Activated T-cell treated with anti-CD3 and anti-CD28 coated beads, Interleukin-2, amount 50 U/mL, for 24 hours (primary cell): ENCODE results near the gene IER5L.

Source experiments
- DNase-seq: peaks from one replicate; pipeline ENCODE4 v3.0.0-alpha.2; 2020
- H3K27ac Mint-ChIP-seq: 2 replicates; pipeline ENCODE4 v1.8.0; 2020; ENCODE audit warnings: mild to moderate bottlenecking, mixed read lengths
- H3K27me3 Mint-ChIP-seq: 2 replicates; pipeline ENCODE4 v1.8.0; 2020; ENCODE audit warnings: mixed read lengths
- H3K36me3 Mint-ChIP-seq: 2 replicates; pipeline ENCODE4 v1.8.0; 2020; ENCODE audit warnings: low read depth, mixed read lengths
- H3K4me1 Mint-ChIP-seq: 2 replicates; pipeline ENCODE4 v1.8.0; 2020; ENCODE audit warnings: low read depth, mixed read lengths
- H3K4me3 Mint-ChIP-seq: 2 replicates; pipeline ENCODE4 v1.8.0; 2020; ENCODE audit warnings: mild to moderate bottlenecking, moderate library complexity, mixed read lengths
- H3K9me3 Mint-ChIP-seq: 2 replicates; pipeline ENCODE4 v1.8.0; 2020; ENCODE audit warnings: mixed read lengths

The IER5L gene

GRCh38 chr9:129181246-129181645 is 3.2 kb upstream of the IER5L start:
- Mint-ChIP-seq H3K9me3 (no peaks in the 10 kb centered on the region), H3K4me3 (no peak overlapping the region), H3K27ac (no peak overlapping the region), H3K4me1 (peaks cover 11% of the 10 kb centered on the region), H3K27me3 (peaks cover 4% of the 10 kb centered on the region), H3K36me3 (no peaks in the 10 kb centered on the region)
- DNase-seq: no peak

- Mint-ChIP-seq H3K4me3 (no peak overlapping the region), H3K9me3 (no peaks in the 10 kb centered on the region), H3K36me3 (no peaks in the 10 kb centered on the region), H3K27me3 (peaks cover 4% of the 10 kb centered on the region), H3K27ac (no peak overlapping the region), H3K4me1 (peaks cover 12% of the 10 kb centered on the region)
- DNase-seq: no peak
Observed at GRCh38 chr9:129178568-129179382, 714 bp upstream of the IER5L start.

- Mint-ChIP-seq H3K27ac (no peak overlapping the region), H3K4me3 (peak overlapping the region; percentile 86), H3K27me3 (peaks cover 12% of the 10 kb centered on the region), H3K4me1 (peaks cover 12% of the 10 kb centered on the region), H3K9me3 (no peaks in the 10 kb centered on the region), H3K36me3 (no peaks in the 10 kb centered on the region)
- DNase-seq: no peak
Observed at GRCh38 chr9:129177443-129177790, 644 bp downstream of the IER5L start.

DNA sequence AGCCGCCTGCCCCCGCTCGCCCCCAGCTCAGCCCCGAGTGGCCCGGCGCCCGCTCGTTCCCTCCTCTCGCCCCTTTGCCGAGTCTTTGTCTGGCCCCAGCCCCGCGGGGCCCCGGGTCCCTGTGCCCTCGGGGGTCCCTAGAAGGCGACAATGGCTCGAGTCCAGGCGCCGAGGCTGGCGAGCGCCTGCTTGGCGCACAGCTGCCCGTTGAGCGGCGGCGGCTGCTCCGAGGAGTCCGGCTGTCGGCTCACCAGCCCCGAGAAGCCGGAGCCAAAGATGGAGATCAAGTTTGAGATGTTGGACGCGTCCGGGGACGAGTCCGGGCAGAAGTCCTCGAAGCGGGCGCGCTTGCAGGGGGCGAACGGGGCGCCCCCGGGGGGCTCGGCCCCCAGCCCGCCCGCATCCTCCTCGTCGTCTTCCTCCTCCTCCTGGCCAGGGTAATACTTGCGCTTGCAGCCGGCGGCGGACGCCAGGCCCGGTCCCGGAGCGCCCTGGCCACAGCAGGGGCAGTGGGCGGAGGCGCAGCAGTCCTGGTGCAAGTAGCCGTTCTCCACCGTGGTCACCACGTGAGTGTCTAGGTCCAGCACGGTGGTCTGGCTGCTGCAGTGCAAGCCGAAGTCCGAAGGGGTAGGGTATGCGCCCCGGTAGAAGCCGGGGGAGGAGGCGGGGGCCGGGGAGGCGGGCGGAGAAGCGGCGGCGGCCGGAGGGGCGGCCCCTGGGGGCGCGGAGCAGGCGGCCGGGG is 1.2 kb downstream of the IER5L start:
- no peaks in the 10 kb centered on the region for H3K36me3 Mint-ChIP-seq
- peak overlapping the region; percentile 78 for H3K4me3 Mint-ChIP-seq
- H3K4me1 Mint-ChIP-seq: peaks cover 12% of the 10 kb centered on the region
- DNase-seq: peak; percentile 55
- H3K27ac Mint-ChIP-seq: no peak overlapping the region
- no peaks in the 10 kb centered on the region for H3K9me3 Mint-ChIP-seq
- peaks cover 17% of the 10 kb centered on the region for H3K27me3 Mint-ChIP-seq

GRCh38 chr9:129175825-129176633 is 2.0 kb downstream of the IER5L start:
- Mint-ChIP-seq H3K27ac (peak overlapping the region; percentile 75), H3K27me3 (peaks cover 19% of the 10 kb centered on the region), H3K4me1 (peaks cover 12% of the 10 kb centered on the region), H3K4me3 (peak overlapping the region; percentile 78), H3K36me3 (no peaks in the 10 kb centered on the region), H3K9me3 (no peaks in the 10 kb centered on the region)
- peak; percentile 72 for DNase-seq

DNA sequence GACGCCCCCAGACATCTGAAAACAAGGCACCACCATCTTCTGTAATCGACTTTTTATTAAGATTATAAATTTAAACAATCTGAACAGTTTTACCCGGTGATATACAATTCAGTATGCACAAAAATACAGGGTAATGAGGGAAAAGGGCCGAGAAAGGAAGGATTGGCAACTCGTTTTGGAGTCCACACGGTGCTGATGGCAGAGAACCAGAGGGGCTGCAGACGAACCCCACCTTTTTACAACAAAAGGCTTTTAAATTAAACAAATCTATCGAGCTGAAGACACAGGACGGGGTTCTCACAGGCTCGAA is 2.6 kb downstream of the IER5L start:
- Mint-ChIP-seq H3K4me1 (peaks cover 16% of the 10 kb centered on the region), H3K27me3 (peaks cover 19% of the 10 kb centered on the region), H3K27ac (peak overlapping the region; percentile 75), H3K36me3 (no peaks in the 10 kb centered on the region), H3K9me3 (no peaks in the 10 kb centered on the region), H3K4me3 (peak overlapping the region; percentile 78)
- DNase-seq: no peak

DNA sequence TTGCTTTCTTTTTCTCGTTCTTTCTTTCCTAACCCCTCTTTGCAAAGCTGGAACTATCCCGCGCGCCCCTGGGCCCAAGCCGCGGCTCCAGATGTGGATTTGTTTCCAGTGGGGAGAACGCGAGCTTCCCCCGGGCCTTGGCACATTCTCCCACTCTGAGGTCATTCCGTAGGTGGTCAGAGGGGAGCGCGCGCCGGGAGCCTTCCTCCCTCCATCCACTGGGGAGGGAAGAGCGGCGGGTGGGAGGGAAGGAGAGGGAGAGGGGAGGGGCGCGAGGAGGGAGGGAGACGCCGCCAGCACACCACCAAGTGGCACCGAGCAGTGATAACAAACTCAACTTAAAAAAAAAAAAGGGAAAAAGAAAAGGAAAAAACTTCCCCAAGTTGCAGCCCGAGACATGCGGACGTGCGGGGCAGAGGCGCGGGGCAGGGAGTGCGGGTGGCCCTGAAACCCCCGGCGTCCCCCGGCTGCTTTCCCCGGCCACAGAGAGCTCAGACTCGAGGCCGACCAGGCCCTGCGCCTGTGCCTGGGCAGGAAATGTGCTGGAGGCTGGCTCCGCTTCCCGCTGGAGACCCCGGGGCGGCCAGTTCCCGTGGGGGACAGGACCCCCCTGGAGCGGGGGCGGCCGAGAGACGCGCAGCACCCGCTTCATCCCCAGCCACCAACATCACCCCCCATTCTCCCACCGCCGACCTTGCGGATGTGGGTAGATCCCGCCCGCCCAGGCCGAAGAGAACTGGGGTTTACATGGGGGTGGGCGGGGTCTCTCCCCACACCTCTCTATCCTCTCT is 3.1 kb downstream of the IER5L start:
- Mint-ChIP-seq H3K4me1 (peaks cover 21% of the 10 kb centered on the region), H3K27ac (peak overlapping the region; percentile 75), H3K9me3 (no peaks in the 10 kb centered on the region), H3K36me3 (no peaks in the 10 kb centered on the region), H3K27me3 (peaks cover 19% of the 10 kb centered on the region), H3K4me3 (peak overlapping the region; percentile 78)
- peak; percentile 61 for DNase-seq

DNA sequence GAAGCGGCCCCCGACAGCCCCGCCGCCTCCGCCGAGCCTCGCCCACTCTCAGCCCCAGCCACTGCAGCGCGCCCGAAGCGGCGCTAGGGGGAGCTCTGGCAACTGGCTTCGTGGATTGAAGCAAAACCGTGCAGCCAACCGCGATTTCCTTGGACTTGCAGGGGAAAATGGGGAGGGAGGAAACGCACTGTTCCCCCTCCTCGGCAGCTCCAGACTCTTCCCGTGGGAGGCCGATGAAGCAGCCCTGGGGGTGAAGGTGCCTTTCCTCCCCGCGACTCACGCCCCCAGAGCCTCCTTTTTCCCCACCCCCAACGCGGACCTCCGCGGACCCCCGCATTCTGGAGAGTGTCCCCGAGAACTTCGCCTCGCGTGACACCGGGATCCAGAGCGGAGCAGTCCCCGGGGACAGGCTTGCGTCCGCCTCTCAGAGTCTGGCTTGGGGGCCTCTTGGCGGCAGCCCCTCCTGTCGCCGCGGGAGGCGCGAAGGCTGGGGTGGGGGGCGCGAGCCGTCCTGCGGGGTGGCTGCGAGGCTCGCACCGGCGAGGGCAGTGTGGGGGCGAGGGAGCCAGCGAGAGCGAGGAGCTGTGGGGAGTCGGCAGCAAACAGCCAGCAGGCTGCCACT is 3.8 kb downstream of the IER5L start:
- H3K9me3 Mint-ChIP-seq: no peaks in the 10 kb centered on the region
- H3K27me3 Mint-ChIP-seq: peaks cover 19% of the 10 kb centered on the region
- DNase-seq: peak; percentile 90
- peaks cover 22% of the 10 kb centered on the region for H3K4me1 Mint-ChIP-seq
- no peaks in the 10 kb centered on the region for H3K36me3 Mint-ChIP-seq
- peak overlapping the region; percentile 22 for H3K27ac Mint-ChIP-seq
- peak overlapping the region; percentile 78 for H3K4me3 Mint-ChIP-seq

- no peaks in the 10 kb centered on the region for H3K36me3 Mint-ChIP-seq
- no peak for DNase-seq
- no peak overlapping the region for H3K27ac Mint-ChIP-seq
- H3K4me3 Mint-ChIP-seq: peak overlapping the region; percentile 31
- peaks cover 20% of the 10 kb centered on the region for H3K4me1 Mint-ChIP-seq
- H3K27me3 Mint-ChIP-seq: peaks cover 15% of the 10 kb centered on the region
- no peaks in the 10 kb centered on the region for H3K9me3 Mint-ChIP-seq
Observed at GRCh38 chr9:129173296-129174101, 4.6 kb downstream of the IER5L start.

DNA sequence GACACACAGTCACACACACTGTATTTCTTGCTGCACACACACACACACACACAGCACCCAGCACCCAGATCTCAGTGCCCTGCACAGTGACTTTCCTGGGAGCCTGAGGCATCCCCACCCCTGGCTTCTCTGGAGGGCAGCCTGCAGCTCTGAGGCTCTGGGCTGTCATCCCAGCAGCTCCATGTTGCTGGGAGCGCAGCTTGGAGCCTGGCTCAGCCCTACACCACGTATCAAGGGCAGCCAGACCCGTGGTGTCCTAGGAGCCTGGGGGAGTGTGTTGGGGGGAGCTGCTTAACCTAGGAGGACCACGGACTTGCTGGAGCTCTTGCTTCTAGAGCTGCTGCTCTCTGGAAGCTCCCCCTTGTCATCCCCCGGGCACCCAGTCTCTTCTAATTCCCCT is 5.2 kb downstream of the IER5L start:
- H3K4me3 Mint-ChIP-seq: no peak overlapping the region
- no peaks in the 10 kb centered on the region for H3K9me3 Mint-ChIP-seq
- H3K27ac Mint-ChIP-seq: no peak overlapping the region
- peaks cover 15% of the 10 kb centered on the region for H3K27me3 Mint-ChIP-seq
- H3K36me3 Mint-ChIP-seq: no peaks in the 10 kb centered on the region
- no peak for DNase-seq
- H3K4me1 Mint-ChIP-seq: peaks cover 23% of the 10 kb centered on the region

- no peak overlapping the region for H3K4me3 Mint-ChIP-seq
- DNase-seq: no peak
- H3K4me1 Mint-ChIP-seq: peaks cover 29% of the 10 kb centered on the region
- H3K9me3 Mint-ChIP-seq: no peaks in the 10 kb centered on the region
- H3K27me3 Mint-ChIP-seq: peaks cover 15% of the 10 kb centered on the region
- no peaks in the 10 kb centered on the region for H3K36me3 Mint-ChIP-seq
- peak overlapping the region; percentile 26 for H3K27ac Mint-ChIP-seq
Observed at GRCh38 chr9:129171993-129172751, 5.9 kb downstream of the IER5L start.

GRCh38 chr9:129170229-129170628 is 7.8 kb downstream of the IER5L start:
- Mint-ChIP-seq H3K27ac (no peak overlapping the region), H3K27me3 (peaks cover 15% of the 10 kb centered on the region), H3K9me3 (no peaks in the 10 kb centered on the region), H3K4me3 (no peak overlapping the region), H3K36me3 (no peaks in the 10 kb centered on the region), H3K4me1 (peaks cover 29% of the 10 kb centered on the region)
- no peak for DNase-seq
